ENCODE data around the gene DXO.
"Not testable (repeated sequence)": the region's sequence is repeated elsewhere in the genome, so short reads cannot be mapped to it uniquely, and the experiment has no call there.

Gene DXO

GRCh38 chr6:31954511-31954910, 17.4 kb downstream of the DXO start:
- no peak for DNase-seq

- no peak for DNase-seq
Measured at GRCh38 chr6:31952890-31953289, 19.0 kb downstream of the DXO start.

- no peak for DNase-seq
Measured at GRCh38 chr6:31952140-31952805, 19.7 kb downstream of the DXO start.

- no peak for DNase-seq
Measured at GRCh38 chr6:31949926-31950548, 21.9 kb downstream of the DXO start.

GRCh38 chr6:31948753-31949413, 23.1 kb downstream of the DXO start:
- no peak for DNase-seq

- DNase-seq = no peak
Measured at GRCh38 chr6:31948306-31948705, 23.6 kb downstream of the DXO start.

GRCh38 chr6:31947864-31948263, 24.1 kb downstream of the DXO start:
- no peak for DNase-seq

GRCh38 chr6:31947070-31947675, 24.8 kb downstream of the DXO start:
- DNase-seq = no peak

- DNase-seq = no peak
Measured at GRCh38 chr6:31946370-31946885, 25.5 kb downstream of the DXO start.

- no peak for DNase-seq
Measured at GRCh38 chr6:31945507-31946369, 26.2 kb downstream of the DXO start, which contains the start of gene CFB. TSS of gene CFB (plus strand) at chr6:31946095. CDS start at chr6:31946222, 127 bp downstream.

GRCh38 chr6:31945154-31945506, 26.8 kb downstream of the DXO start:
- DNase-seq = no peak

GRCh38 chr6:31943742-31944141, 28.2 kb downstream of the DXO start:
- no peak for DNase-seq

- no peak for DNase-seq
Measured at GRCh38 chr6:31940256-31940664, 31.7 kb downstream of the DXO start.

- DNase-seq = no peak
Measured at GRCh38 chr6:31935823-31936222, 36.1 kb downstream of the DXO start.

GRCh38 chr6:31935021-31935420, 36.9 kb downstream of the DXO start:
- DNase-seq = no peak

- no peak for DNase-seq
Measured at GRCh38 chr6:31933537-31933936, 38.4 kb downstream of the DXO start.

- DNase-seq = not testable (repeated sequence)
Measured at GRCh38 chr6:31932137-31932536, 39.8 kb downstream of the DXO start.

- no peak for DNase-seq
Measured at GRCh38 chr6:31930962-31931361, 41.0 kb downstream of the DXO start.

- DNase-seq = no peak
Measured at GRCh38 chr6:31928672-31928939, 43.3 kb downstream of the DXO start.

- no peak for DNase-seq
Measured at GRCh38 chr6:31927863-31928671, 43.9 kb downstream of the DXO start.

- no peak for DNase-seq
Measured at GRCh38 chr6:31927242-31927862, 44.6 kb downstream of the DXO start, which contains the start of gene C2. TSS of gene C2 (plus strand) at chr6:31927717. CDS start at chr6:31927753, 36 bp downstream.

Data from NCI-H1694 treated with DMSO at 0.1 percent for 48 hours (cell line).